ENCODE data around the gene ARPC2. TPM values are rescaled to one million over a fixed set of nuclear protein-coding genes. Genes with fewer than 3 reads are reported as not detected.
"Not testable (repeated sequence)": the region's sequence is repeated elsewhere in the genome, so short reads cannot be mapped to it uniquely, and the experiment has no call there.

The ARPC2 gene
- total RNA-seq, 2 experiments from 2014 or later = 448 to 452 TPM

DNA sequence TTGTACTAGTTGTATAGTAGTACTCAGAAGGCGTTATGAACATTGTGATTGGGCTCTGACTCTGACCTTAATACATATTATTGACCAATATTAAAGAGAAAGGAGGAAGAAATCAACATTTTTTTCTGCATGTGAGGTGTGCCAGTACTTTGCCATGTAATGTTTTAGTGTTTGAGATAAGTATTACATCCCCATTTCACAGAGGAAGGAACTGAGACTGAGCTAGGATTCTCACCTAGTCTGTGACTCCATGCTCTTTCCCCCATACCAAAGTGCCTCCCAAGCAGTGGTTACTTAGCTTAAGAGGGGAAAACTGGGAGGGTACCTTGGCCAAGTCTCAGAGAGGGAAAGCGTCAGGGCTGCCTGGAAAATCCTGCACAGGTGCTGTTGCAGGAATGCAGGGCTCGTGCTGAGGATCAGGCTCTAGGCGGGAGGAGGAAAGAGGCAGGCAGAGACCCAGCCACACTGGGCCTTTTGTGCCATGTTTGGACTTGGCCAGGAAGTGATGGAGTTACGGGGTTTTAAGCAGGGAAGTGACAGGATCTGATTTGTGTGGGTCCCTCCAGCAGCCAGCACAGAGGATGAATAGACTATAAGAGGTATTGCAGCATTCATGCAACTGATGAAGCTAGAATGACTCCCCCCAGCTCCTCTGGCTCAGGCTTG lies 55.0 kb downstream of the ARPC2 start:
- H3K4me1 Mint-ChIP-seq (ENCODE audit: low read depth) = peaks cover 51% of the 10 kb centered on the region
- H3K4me3 Mint-ChIP-seq = peak overlapping the region; percentile 88
- intact Hi-C loops (cut with DNase I, micrococcal nuclease) = loop anchor here (1.0 to 5.0 kb wide), 7 partner anchors 17 to 385 kb away; partner anchors contain the start of genes CATIP (in 2 of the 2), ARPC2 (in 1 of the 2), BCS1L (in 1 of the 2) and ZNF142 (in 1 of the 2)
- peak overlapping the region in 1 of 2 donors; percentile 13 for H3K27ac ChIP-seq (ENCODE audit: low read depth in 1 of 2, low read length in 2 of 2)
- TF ChIP-seq, protein P1, sequence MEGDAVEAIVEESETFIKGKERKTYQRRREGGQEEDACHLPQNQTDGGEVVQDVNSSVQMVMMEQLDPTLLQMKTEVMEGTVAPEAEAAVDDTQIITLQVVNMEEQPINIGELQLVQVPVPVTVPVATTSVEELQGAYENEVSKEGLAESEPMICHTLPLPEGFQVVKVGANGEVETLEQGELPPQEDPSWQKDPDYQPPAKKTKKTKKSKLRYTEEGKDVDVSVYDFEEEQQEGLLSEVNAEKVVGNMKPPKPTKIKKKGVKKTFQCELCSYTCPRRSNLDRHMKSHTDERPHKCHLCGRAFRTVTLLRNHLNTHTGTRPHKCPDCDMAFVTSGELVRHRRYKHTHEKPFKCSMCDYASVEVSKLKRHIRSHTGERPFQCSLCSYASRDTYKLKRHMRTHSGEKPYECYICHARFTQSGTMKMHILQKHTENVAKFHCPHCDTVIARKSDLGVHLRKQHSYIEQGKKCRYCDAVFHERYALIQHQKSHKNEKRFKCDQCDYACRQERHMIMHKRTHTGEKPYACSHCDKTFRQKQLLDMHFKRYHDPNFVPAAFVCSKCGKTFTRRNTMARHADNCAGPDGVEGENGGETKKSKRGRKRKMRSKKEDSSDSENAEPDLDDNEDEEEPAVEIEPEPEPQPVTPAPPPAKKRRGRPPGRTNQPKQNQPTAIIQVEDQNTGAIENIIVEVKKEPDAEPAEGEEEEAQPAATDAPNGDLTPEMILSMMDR (IDR thresholded peaks at IDR 0.05) = no peak
- POLR2A ChIA-PET = interaction anchor here (0.6 to 8.0 kb wide), 11 partner anchors 16 to 388 kb away, joined by 3 to 221 read pairs (median 10); partner anchors contain the start of genes ARPC2, BCS1L, CATIP and CTDSP1
- no peaks in the 10 kb centered on the region for H3K27me3 Mint-ChIP-seq
- H3K9me3 Mint-ChIP-seq = no peaks in the 10 kb centered on the region
- no peak for ATAC-seq (ENCODE audit: poor library complexity)
- no peaks in the 10 kb centered on the region for H3K27me3 ChIP-seq (ENCODE audit: control insufficient read depth in 1 of 2, insufficient read depth in 2 of 2, low read length in 2 of 2)
- H3K4me3 ChIP-seq (ENCODE audit: low read length) = no peak overlapping the region
- peaks cover 64% of the 10 kb centered on the region for H3K36me3 Mint-ChIP-seq (ENCODE audit: low read depth)
- peaks cover 48% of the 10 kb centered on the region for H3K36me3 ChIP-seq (ENCODE audit: insufficient read depth, low read length)
- H3K27ac Mint-ChIP-seq = peak overlapping the region; percentile 81
- no peak for DNase-seq
- no peaks in the 10 kb centered on the region for H3K9me3 ChIP-seq (ENCODE audit: control insufficient read depth in 1 of 2, insufficient read depth in 1 of 2, low read length in 2 of 2)
- peaks cover 51% of the 10 kb centered on the region for H3K4me1 ChIP-seq (ENCODE audit: insufficient read depth, low read length)
- CTCF ChIA-PET = interaction anchor here (1.2 to 6.5 kb wide), 5 partner anchors 12 to 124 kb away, joined by 6 to 68 read pairs (median 21); partner anchors contain the start of genes CATIP and TMBIM1

DNA sequence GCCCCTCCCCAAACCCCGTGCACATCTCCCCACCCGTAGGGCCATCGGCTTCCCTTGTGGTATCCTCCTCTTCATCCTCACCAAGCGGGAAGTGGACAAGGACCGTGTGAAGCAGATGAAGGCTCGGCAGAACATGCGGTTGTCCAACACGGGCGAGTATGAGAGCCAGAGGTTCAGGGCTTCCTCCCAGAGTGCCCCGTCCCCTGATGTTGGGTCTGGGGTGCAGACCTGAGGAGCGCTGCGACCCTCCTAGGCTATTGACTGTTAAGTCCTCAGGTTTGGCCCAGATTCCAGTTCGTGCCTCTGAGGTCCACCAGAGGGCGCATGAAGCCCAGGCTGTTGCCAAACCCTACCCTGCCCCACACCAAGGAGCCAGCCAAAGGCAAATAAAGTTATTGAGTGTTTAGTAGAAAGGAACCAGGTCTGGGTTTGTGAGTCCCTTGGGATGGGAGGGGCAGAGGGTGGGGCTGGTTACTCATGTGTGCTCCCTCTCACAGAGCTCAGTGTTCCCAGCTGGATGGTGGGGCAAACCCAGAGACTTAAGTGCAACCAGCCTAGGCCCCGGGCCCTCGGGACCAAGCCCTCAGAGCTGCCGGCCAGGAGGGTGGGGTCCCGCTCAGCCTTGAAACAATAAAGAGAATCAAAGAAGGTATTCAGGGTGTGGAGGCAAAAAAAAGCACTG lies 55.7 kb downstream of the ARPC2 start:
- Mint-ChIP-seq H3K4me1 (ENCODE audit: low read depth) (peaks cover 50% of the 10 kb centered on the region), H3K4me3 (peak overlapping the region; percentile 88), H3K27me3 (no peaks in the 10 kb centered on the region), H3K27ac (peak overlapping the region; percentile 81), H3K36me3 (ENCODE audit: low read depth) (peaks cover 64% of the 10 kb centered on the region), H3K9me3 (no peaks in the 10 kb centered on the region)
- POLR2A ChIA-PET = interaction anchor here (0.8 to 8.0 kb wide), 7 partner anchors 15 to 293 kb away, joined by 3 to 221 read pairs (median 5); partner anchors contain the start of genes CATIP and TMBIM1
- Histone ChIP-seq H3K9me3 (ENCODE audit: control insufficient read depth in 1 of 2, insufficient read depth in 1 of 2, low read length in 2 of 2) (no peaks in the 10 kb centered on the region), H3K27me3 (ENCODE audit: control insufficient read depth in 1 of 2, insufficient read depth in 2 of 2, low read length in 2 of 2) (no peaks in the 10 kb centered on the region), H3K36me3 (ENCODE audit: insufficient read depth, low read length) (peaks cover 48% of the 10 kb centered on the region), H3K4me1 (ENCODE audit: insufficient read depth, low read length) (peaks cover 47% of the 10 kb centered on the region), H3K4me3 (ENCODE audit: low read length) (no peak overlapping the region), H3K27ac (ENCODE audit: low read depth in 1 of 2, low read length in 2 of 2) (peak overlapping the region; percentile 13 to 52)
- CTCF ChIA-PET = interaction anchor here (0.7 to 6.5 kb wide), 6 partner anchors 12 to 123 kb away, joined by 3 to 68 read pairs (median 14); partner anchors contain the start of genes CATIP and TMBIM1
- DNase-seq (peak; percentile 69 to 91 (median 76)), ATAC-seq (ENCODE audit: poor library complexity) (peak; percentile 15)
- TF ChIP-seq, protein P1 (IDR thresholded peaks at IDR 0.05) = peak; percentile 77
- intact Hi-C loops (cut with DNase I, micrococcal nuclease) = loop anchor here (1.0 to 5.0 kb wide), 6 partner anchors 17 to 385 kb away; partner anchors contain the start of genes CATIP (in 2 of the 2), BCS1L (in 1 of the 2) and ZNF142 (in 1 of the 2)

DNA sequence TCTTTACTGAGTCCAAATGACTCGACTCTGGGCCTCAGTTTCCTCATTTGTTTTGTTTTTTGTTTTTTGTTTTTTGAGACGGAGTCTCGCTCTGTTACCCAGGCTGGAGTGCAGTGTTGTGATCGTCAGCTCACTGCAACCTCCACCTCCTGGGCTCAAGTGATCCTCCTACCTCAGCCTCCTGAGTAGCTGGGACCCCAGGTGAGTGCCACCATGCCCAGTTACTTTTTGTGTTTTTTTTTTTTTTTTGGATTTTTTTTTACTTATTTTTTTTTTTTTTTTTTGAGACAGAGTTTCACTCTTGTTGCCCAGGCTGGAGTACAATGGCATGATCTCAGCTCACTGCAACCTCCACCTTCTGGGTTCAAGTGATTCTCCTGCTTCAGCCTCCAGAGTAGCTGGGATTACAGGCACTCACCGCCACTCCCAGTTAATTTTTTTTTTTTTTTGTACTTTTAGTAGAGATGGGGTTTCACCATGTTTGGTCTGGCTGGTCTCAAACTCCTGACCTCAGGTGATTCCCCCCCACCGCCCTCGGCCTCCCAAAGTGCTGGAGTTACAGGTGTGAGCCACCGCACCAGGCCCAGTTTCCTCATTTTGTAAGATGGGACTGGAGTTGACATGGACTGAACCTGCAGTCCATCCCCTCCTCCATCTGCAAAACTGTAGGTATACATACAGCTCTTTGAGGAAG lies 56.4 kb downstream of the ARPC2 start:
- not testable (repeated sequence) for H3K9me3 Mint-ChIP-seq; ATAC-seq (ENCODE audit: poor library complexity); H3K4me3 ChIP-seq (ENCODE audit: low read length); H3K9me3 ChIP-seq (ENCODE audit: control insufficient read depth in 1 of 2, insufficient read depth in 1 of 2, low read length in 2 of 2); H3K27me3 ChIP-seq (ENCODE audit: control insufficient read depth in 1 of 2, insufficient read depth in 2 of 2, low read length in 2 of 2); H3K27me3 Mint-ChIP-seq
- DNase-seq = peak in 1 of 14 experiments; percentile 22
- Mint-ChIP-seq H3K36me3 (ENCODE audit: low read depth) (peaks cover 69% of the 10 kb centered on the region), H3K27ac (peak overlapping the region; percentile 81), H3K4me3 (peak overlapping the region; percentile 58), H3K4me1 (ENCODE audit: low read depth) (peaks cover 49% of the 10 kb centered on the region)
- H3K4me1 ChIP-seq (ENCODE audit: insufficient read depth, low read length) = peaks cover 42% of the 10 kb centered on the region
- H3K36me3 ChIP-seq (ENCODE audit: insufficient read depth, low read length) = peaks cover 54% of the 10 kb centered on the region
- peak overlapping the region in 1 of 2 donors; percentile 52 for H3K27ac ChIP-seq (ENCODE audit: low read depth in 1 of 2, low read length in 2 of 2)
- CTCF ChIA-PET = interaction anchor here (0.7 to 6.5 kb wide), 6 partner anchors 11 to 123 kb away, joined by 3 to 68 read pairs (median 14); partner anchors contain the start of genes CATIP and TMBIM1
- POLR2A ChIA-PET = interaction anchor here (0.7 to 8.0 kb wide), 5 partner anchors 15 to 292 kb away, joined by 3 to 221 read pairs (median 3); partner anchors contain the start of genes CATIP and TMBIM1
- intact Hi-C loops (cut with DNase I, micrococcal nuclease) = loop anchor here in 1 of 2 experiments (2.0 to 5.0 kb wide), 2 partner anchors 193 to 384 kb away; partner anchors contain the start of genes BCS1L and ZNF142

Data from CD4-positive, alpha-beta T cell (primary cell).